ACHN (cell line): Measurements from ENCODE around the gene DPH6.
"Not testable (repeated sequence)": the region's sequence is repeated elsewhere in the genome, so short reads cannot be mapped to it uniquely, and the experiment has no call there.

Experiments used
- DNase-seq: peaks from one replicate; pipeline ENCODE4 v3.0.0-alpha.2; 2015
- in situ Hi-C: cut with HindIII; loops from 2 replicates; pipeline ENCODE4 v1.10.0; 2017; ENCODE audit warnings: low sequenced_read_pairs, low pct_ligation_motif_present, low pct_unique_long_range_greater_than_20kb

Gene DPH6

GRCh38 chr15:35545824-35546510 lies at the start of gene DPH6:
DPH6 (minus strand) TSS chr15:35546165; CDS start chr15:35546141, 24 bp downstream.
- in situ Hi-C loops, result no loop called here
- peak; percentile 81 for DNase-seq

GRCh38 chr15:35595656-35596055 lies 49.7 kb upstream of the DPH6 start:
- DNase-seq, result no peak
- in situ Hi-C loops, result no loop called here

DNA sequence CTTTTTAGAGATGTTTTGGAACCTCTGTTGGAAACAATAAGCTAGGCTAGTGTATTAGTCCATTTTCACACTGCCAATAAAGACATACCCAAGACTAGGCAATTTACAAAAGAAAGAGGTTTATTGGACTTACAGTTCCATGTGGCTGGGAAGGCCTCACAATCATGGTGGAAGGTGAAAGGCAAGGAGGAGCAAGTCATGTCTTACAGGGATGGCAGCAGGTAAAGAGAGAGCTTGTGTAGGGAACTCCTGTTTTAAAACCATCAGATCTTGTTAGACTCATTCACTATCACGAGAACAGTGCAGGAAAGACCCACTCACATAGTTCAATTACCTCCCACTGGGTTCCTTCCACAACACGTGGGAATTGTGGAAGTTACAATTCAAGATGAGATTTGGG lies 46.0 kb upstream of the DPH6 start:
- in situ Hi-C loops, DNase-seq: not testable (repeated sequence)

GRCh38 chr15:35583863-35584528 lies 38.0 kb upstream of the DPH6 start:
- no peak for DNase-seq

DNA sequence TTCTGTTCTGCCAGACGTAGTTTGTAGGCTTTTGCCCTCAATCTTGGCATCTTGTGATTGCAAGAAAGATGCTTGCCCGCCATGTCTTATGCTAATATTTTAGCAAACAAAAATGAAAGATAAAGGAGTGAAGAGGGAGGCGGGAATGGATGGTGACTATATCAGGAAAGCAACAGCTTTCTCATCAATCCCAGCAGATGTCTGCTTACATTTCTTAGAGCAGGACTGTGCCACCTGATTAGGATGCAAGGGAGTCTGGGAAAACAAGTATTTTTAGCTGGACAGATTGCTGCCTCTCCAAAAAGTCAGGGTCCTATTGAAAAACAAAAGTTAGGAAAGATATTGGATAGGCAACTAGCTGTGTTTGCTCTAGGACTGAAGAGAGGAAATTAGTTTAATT lies 34.6 kb upstream of the DPH6 start:
- in situ Hi-C loops, result no loop called here
- DNase-seq, result no peak

More at GRCh38 chr15:35583863-35584528, 38.0 kb upstream of the DPH6 start:
- in situ Hi-C loops, result no loop called here

DNA sequence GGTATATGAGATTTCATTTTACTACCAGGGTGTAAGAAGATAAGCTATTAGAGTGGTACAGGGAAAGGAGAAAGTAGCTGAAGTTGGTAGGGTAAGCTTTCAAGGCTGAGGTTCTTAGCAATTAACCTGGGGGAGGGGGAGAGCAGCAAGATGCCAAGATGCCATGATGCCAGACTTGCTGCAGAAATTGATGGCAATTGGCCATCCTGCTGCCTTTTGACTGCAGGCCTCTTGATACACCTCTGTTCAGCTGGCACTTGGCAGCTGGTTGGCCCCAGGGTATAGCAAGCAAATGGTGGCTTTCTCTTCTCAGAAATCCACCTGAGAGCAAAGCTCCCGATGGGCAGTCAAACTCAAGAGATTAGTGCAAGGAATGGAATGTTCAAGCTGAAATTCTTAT lies 21.4 kb upstream of the DPH6 start:
- no peak for DNase-seq
- in situ Hi-C loops, result no loop called here

GRCh38 chr15:35566991-35567390 lies 21.0 kb upstream of the DPH6 start:
- DNase-seq, result no peak
- in situ Hi-C loops, result no loop called here

GRCh38 chr15:35565901-35566300 lies 19.9 kb upstream of the DPH6 start:
- no peak for DNase-seq
- in situ Hi-C loops, result no loop called here

GRCh38 chr15:35562641-35563040 lies 16.7 kb upstream of the DPH6 start:
- in situ Hi-C loops, result no loop called here
- no peak for DNase-seq

GRCh38 chr15:35561308-35561707 lies 15.3 kb upstream of the DPH6 start:
- no peak for DNase-seq

GRCh38 chr15:35560870-35561269 lies 14.9 kb upstream of the DPH6 start:
- in situ Hi-C loops, result no loop called here
- DNase-seq, result no peak

More at GRCh38 chr15:35561308-35561707, 15.3 kb upstream of the DPH6 start:
- in situ Hi-C loops, result no loop called here

- DNase-seq, result no peak
- in situ Hi-C loops, result no loop called here
Measured at GRCh38 chr15:35560258-35560657, 14.3 kb upstream of the DPH6 start.

DNA sequence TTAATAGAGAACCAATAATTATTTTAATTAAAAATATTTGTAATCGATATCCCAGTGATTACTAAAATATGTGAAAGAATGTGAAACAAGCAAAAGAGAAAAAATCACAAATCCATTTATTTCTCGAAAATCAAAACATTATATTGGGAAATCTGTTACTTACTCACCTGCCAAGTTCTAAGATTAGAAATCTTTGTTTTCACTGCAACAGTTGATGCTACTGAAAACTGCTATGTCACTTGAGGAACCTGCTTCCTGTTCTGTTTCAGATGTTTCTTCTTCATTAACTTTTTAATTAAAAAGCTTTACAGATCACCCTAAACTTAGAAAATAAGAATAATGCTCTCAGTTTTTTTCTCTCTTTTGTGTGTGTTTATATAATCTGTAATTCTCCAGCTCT lies 13.7 kb upstream of the DPH6 start:
- in situ Hi-C loops, result no loop called here
- no peak for DNase-seq

DNA sequence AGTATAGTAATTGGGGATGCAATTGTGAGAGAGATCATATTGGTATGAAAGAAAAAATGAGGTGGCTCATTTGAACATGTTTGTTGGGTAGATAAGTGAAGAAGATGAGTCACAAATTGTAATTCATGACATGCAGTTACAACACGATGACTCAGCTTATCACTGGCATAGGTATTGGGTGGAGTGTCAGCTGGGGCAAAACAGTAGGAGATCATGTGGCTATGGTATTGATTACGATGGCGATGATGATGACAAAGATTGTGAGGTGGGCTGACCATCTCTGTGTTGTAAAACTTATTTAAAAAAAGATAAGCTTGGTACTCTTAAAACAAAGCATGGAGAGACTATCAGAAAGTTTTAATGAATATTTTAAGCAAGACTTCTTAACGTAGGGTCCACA lies 11.6 kb upstream of the DPH6 start:
- DNase-seq, result peak; percentile 69
- in situ Hi-C loops, result no loop called here

GRCh38 chr15:35557012-35557411 lies 11.0 kb upstream of the DPH6 start:
- in situ Hi-C loops, result no loop called here

GRCh38 chr15:35555244-35555643 lies 9.3 kb upstream of the DPH6 start:
- DNase-seq, result no peak
- in situ Hi-C loops, result no loop called here

More at GRCh38 chr15:35557012-35557411, 11.0 kb upstream of the DPH6 start:
- no peak for DNase-seq

GRCh38 chr15:35550957-35551356 lies 5.0 kb upstream of the DPH6 start:
- in situ Hi-C loops, result no loop called here
- DNase-seq, result no peak

- in situ Hi-C loops, result no loop called here
- no peak for DNase-seq
Measured at GRCh38 chr15:35549567-35549966, 3.6 kb upstream of the DPH6 start.

DNA sequence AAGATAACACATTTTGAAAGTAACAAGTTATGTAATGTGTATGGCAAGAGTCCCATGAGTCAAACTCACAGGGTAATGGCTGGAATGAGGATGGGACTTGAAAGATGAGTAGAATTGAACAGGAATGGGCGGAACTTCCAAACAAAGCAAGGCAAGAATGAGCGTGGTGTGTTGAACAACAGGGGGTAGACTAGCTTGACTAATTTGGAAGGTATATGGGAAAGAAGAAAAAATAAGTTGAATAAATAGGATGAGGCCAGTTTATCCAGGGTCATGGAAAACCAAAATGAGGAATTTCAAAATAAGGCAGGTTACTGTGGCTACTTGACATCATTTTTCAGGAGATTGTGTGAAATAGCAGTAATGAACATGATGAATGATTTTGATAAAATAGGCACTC lies 2.5 kb upstream of the DPH6 start:
- no peak for DNase-seq
- in situ Hi-C loops, result no loop called here

GRCh38 chr15:35547775-35548364 lies 1.9 kb upstream of the DPH6 start:
- in situ Hi-C loops, result no loop called here
- DNase-seq, result no peak
